ENCODE measurements around the gene ZNF142. TPM values are rescaled to one million over a fixed set of nuclear protein-coding genes. Genes with fewer than 3 reads are reported as not detected.

ZNF142 gene, protein sequence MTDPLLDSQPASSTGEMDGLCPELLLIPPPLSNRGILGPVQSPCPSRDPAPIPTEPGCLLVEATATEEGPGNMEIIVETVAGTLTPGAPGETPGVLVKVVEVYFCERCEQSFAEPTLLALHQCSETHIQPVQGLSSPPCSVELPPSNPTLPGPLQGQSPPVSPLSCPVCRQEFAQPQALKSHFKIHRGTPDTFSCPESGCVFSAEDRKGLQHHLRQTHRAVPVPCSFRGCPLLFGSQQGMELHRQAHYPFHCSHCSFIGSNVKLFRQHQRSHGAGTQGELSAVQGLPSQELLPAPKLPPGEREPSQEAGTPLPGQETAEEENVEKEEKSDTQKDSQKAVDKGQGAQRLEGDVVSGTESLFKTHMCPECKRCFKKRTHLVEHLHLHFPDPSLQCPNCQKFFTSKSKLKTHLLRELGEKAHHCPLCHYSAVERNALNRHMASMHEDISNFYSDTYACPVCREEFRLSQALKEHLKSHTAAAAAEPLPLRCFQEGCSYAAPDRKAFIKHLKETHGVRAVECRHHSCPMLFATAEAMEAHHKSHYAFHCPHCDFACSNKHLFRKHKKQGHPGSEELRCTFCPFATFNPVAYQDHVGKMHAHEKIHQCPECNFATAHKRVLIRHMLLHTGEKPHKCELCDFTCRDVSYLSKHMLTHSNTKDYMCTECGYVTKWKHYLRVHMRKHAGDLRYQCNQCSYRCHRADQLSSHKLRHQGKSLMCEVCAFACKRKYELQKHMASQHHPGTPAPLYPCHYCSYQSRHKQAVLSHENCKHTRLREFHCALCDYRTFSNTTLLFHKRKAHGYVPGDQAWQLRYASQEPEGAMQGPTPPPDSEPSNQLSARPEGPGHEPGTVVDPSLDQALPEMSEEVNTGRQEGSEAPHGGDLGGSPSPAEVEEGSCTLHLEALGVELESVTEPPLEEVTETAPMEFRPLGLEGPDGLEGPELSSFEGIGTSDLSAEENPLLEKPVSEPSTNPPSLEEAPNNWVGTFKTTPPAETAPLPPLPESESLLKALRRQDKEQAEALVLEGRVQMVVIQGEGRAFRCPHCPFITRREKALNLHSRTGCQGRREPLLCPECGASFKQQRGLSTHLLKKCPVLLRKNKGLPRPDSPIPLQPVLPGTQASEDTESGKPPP (N-terminal part only)
- total RNA-seq, result 12.2 and 15.5 TPM in 2 replicates

DNA sequence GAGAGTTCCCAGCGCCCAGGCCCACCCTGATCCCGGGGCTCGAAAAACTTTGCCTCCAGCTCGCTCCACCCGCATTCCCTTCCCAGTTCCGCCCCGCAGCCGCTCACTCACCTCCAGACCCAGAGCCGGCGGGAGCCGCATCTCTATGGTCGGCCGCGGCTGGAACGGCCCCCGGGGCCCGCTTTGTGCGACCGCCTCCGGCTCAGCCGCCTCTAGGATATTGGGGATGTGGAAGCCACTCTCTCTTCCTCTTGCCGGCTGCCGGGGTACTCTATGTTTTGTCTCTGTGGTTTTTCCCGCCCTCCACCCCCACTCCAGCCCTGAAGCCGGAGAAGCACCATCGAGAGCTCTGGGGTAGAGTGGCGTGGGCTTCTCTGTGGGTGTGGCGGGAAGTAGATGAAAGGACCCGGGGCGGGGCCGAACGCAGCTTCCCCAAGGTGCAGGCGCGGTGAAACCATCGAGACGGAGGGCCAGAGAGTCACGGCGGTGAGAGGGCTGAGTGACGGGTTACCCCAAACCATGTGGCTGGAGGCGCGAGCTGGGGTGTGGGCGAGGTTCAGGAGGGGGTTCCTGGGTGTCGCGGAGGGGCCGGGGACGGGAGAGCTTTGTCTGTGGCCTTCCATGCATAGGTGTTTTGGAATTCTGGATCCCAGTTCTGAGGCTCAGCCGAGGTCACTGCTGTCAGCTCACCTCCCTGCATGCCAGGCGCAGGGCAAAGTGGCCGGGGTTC, at the start of gene ZNF142, which contains the start of gene BCS1L:
Gene ZNF142, minus strand, starts transcription at position 366 of the 730 bp plus-strand sequence. CDS start 3,194 bp downstream, outside the sequence.
Gene BCS1L, plus strand, starts transcription at position 426 of the 730 bp plus-strand sequence. CDS start 1,305 bp downstream, outside the sequence.

DNA sequence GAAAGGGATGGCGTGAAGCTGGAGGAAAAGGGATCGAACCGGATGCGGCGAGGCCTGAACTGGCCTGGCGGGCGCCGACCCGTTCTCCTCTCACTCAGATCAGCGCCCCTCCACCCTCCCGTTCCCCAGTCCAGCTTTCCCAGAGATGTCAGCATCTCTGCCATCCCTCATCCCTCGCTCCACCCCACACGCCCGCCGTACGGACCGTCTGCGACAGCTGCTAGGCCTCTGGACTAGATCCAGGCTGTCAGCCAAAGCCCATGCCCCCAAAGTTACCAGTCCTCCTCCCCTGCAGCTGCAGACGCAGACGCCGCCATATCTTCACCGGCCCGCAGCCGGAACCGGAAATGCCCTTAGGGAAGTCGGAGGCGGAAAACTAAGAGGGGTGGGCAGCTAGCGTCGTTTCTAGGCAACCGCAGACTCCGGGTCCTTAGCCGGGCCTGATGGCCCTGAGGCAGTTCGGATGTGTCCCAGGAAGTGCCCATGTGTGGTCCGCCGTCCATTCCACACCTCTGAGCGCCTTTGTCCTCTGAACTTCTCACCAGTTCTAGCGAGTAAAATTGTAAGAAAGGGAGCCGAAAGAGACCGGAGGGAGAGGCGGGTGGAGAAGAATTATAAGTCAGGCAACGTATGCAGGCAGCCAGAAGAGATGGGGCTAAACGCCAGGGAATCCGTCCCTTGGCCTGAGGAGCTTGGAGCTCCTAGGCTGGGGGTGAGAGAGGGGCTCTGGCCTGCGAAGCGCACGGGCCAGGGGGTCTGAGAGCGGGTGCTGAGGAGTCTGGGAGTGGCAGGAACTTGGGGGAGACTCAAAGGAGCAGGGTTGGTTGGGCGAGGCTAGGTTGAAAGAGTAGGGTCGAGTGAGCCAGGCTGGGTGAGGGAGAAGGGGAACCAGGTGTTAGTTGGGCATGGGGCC, 12.5 kb upstream of the ZNF142 start, which contains the start of the genes RNF25 and STK36:
Gene RNF25, minus strand, starts transcription at position 349 of the 913 bp plus-strand sequence. Its CDS starts 32 bp downstream, at position 317.
Gene STK36, plus strand, starts transcription at position 433 of the 913 bp plus-strand sequence. CDS start 744 bp downstream, outside the sequence.

DNA sequence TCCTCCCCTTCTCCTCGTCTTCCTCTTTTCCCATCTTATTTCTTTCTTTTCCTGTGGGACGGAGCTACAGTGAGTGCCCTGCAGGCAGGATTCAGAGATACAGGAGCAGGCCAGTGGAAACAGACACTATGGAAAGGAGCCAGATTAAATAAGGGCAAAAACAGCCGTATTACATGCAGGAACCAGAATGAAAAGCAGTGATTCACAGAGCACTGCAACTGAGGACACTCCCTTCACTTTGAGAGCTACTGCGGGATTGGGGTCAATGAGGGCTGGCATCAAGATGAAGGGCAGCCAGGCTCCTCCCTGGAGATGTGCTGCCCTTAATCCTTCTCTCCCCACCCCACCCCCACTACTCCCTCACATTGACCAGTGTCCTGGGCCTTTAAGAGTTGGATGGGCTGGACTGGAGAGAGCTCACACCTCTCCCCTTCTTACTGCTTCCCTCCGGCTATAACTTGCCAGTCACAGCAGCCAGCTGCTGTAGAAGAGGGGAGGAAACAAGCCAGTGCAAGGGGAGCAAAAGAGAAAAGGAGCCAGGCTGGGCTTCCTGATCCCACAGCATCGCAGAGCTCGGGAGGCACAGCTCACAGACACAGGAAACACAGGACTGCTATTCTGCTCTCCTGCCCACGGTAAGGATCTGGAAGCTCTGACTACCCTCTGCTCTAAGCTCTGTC, 51.8 kb downstream of the ZNF142 start, which contains the start of gene PLCD4:
Gene PLCD4, plus strand, starts transcription at position 464 of the 680 bp plus-strand sequence. CDS start 7,841 bp downstream, outside the sequence.

Small RNA genes lying within 50 kb of the gene (small RNA-seq; reads per million reads assigned to genes)
- not detected for gene RNU6-136P

Other genes with a start within 250 kb of the ZNF142 start
- not detected in 2 replicates for gene VIL1, start 240.5 kb downstream of the ZNF142 start, total RNA-seq
- 11.7 and 27.9 TPM in 2 replicates for gene USP37, start 91.3 kb downstream of the ZNF142 start, total RNA-seq
- gene CNOT9, start 90.8 kb downstream of the ZNF142 start, total RNA-seq, result 34.5 and 52.8 TPM in 2 replicates
- gene PLCD4, start 51.7 kb downstream of the ZNF142 start, total RNA-seq, result not detected in 2 replicates
- 13.0 and 26.8 TPM in 2 replicates for gene BCS1L, start 60 bp upstream of the ZNF142 start, total RNA-seq
- 24.3 and 54.3 TPM in 2 replicates for gene RNF25, start 12.4 kb upstream of the ZNF142 start, total RNA-seq
- gene STK36, start 12.5 kb upstream of the ZNF142 start, total RNA-seq, result 31.4 and 34.3 TPM in 2 replicates
- gene TTLL4, start 51.2 kb upstream of the ZNF142 start, total RNA-seq, result 17.0 and 17.3 TPM in 2 replicates
- 1.1 and 2.4 TPM in 2 replicates for gene CYP27A1, start 122.5 kb upstream of the ZNF142 start, total RNA-seq
- gene PRKAG3, start 172.2 kb upstream of the ZNF142 start, total RNA-seq, result not detected in 2 replicates
- gene WNT6, start 200.2 kb upstream of the ZNF142 start, total RNA-seq, result 1.1 and 21.2 TPM in 2 replicates
- gene WNT10A, start 221.2 kb upstream of the ZNF142 start, total RNA-seq, result under 0.01 and 0.11 TPM in 2 replicates